Small intestine (tissue), 7 donors: ENCODE results near the gene ACBD4. TPM values are rescaled to one million over a fixed set of nuclear protein-coding genes. Genes with fewer than 3 reads are reported as not detected.

ENCODE experiments used
- DNase-seq, 2 donors: peaks; one replicate each; pipeline versions ENCODE4 v3.0.0 to v3.0.0-alpha.2; 2013
- FAIRE-seq: peaks from 2 replicates; lab custom pipeline; 2012; peaks lifted over from hg19 to GRCh38; lab: Jason Lieb, UNC
- H3K27ac ChIP-seq, 3 donors: one replicate each; pipeline ENCODE4 v1.5.1; 2013; ENCODE audit warnings: low read length in 2 of 3, mild to moderate bottlenecking in 2 of 3, control low read depth in 1 of 3, inconsistent platforms in 1 of 3, low read depth in 1 of 3, moderate library complexity in 1 of 3
- H3K27me3 ChIP-seq, 3 donors: one replicate each; pipeline ENCODE4 v1.6.1; 2013; ENCODE audit warnings: low read length in 3 of 3, inconsistent platforms in 1 of 3; ENCODE audit not compliant: control insufficient read depth in 3 of 3, insufficient read depth in 3 of 3
- H3K36me3 ChIP-seq, 3 donors: one replicate each; pipeline ENCODE4 v1.6.1; 2013; ENCODE audit warnings: low read length in 3 of 3, inconsistent platforms in 1 of 3, low read depth in 1 of 3, mild to moderate bottlenecking in 1 of 3, moderate library complexity in 1 of 3; ENCODE audit not compliant: control insufficient read depth in 3 of 3, insufficient read depth in 2 of 3
- H3K4me1 ChIP-seq, 3 donors: one replicate each; pipeline ENCODE4 v1.6.1; 2013; ENCODE audit warnings: low read length in 2 of 3, inconsistent platforms in 1 of 3, low read depth in 1 of 3, mild to moderate bottlenecking in 1 of 3, moderate library complexity in 1 of 3; ENCODE audit not compliant: control insufficient read depth in 3 of 3, insufficient read depth in 2 of 3
- H3K4me3 ChIP-seq, 3 donors: one replicate each; pipeline ENCODE4 v1.5.1; 2013; ENCODE audit warnings: low read length in 3 of 3, control low read depth in 1 of 3, inconsistent platforms in 1 of 3, low read depth in 1 of 3, mild to moderate bottlenecking in 1 of 3, moderate library complexity in 1 of 3
- H3K9me3 ChIP-seq, 2 donors: one replicate each; pipeline ENCODE4 v1.6.1; 2013; ENCODE audit warnings: low read depth in 1 of 2, low read length in 1 of 2; ENCODE audit not compliant: control insufficient read depth in 2 of 2, insufficient read depth in 1 of 2
- WGBS, 3 donors: extraction: QIAGEN DNeasy Blood & Tissue Kit; methylation state at CpG; one replicate each; pipeline ENCODE4 v1.1.7; 2013; 5-methylcytosine and 5-hydroxymethylcytosine counted together
- polyA plus RNA-seq, 4 donors: library from polyadenylated mRNA; stranded (reverse) in 3 of 4; unstranded in 1 of 4; fragments of 200-250 nt in 3 of 4; fragments of 120-200 nt in 1 of 4; gene quantifications; one replicate each; pipeline versions ENCODE4 v1.2.1 to v1.2.3, GENCODE V29; 2013
- donor health status: healthy with polysubstance abuse.
- donor health status: control.
- donor health status: control.
- donor health status: Bipolar disorder and iron deficiency.
- donor health status: healthy.

ACBD4 gene
- polyA plus RNA-seq, 4 donors = 18.1 to 184 (median 93.2) TPM

DNA sequence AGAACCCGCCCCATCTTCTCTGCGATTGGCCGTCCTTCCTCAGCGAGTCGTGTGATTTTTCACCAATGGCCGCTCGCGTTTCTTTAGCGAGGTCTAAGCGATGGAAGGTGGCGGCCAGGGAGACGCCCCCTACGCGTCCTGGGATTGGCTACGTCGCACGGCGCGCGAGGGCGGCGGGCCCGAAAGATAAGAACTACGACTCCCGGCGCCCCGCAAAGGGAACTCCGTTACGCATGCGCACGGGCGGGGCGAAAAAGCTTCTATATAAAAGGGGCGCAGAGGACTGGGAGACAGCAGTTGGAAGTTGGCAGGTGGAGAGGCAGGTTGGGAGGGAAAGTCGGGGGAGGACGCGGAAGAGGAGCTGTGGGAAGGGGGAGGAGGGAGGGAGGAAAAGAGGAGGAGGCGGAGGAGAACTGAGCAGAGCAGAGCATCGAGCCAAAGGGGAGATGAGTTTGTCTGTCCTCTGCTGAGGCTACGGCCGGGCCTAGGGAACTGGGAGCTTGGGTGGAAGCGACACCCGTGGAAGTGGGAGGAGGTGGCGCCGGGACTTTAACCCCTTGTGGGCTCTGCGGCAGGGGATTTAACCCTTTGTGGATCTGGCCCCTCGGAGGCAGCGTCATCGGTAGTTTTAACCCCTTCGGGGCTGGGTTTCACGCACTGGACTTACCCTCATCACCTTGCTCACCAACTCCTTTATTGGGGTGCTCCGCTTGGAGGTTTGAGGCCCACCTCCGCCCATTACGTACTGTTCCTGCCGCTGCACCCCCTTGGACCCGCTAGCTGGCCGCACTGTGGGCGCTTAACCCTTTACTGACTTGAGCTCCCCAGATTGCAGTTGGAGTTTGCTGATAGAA is 12.9 kb downstream of the ACBD4 start, which contains the start of gene HEXIM1:
Gene HEXIM1, plus strand, starts transcription at position 293 of the 854 bp plus-strand sequence. CDS start 716 bp downstream, outside the sequence.
- WGBS, 3 donors = 0 to 1% (median 1%) methylated on average over 54 to 58 of the region's 58 CpGs
- peaks cover 0 to 8% (median 0%) of the 10 kb centered on the region in 3 donors for H3K36me3 ChIP-seq
- peak; percentile 100 for DNase-seq
- H3K27me3 ChIP-seq = no peaks in the 10 kb centered on the region
- peak within 1 kb of the TSS; percentile 75 to 85 (median 77) for H3K4me3 ChIP-seq
- H3K4me1 ChIP-seq = peaks cover 3 to 45% (median 10%) of the 10 kb centered on the region in 3 donors
- H3K9me3 ChIP-seq = no peaks in the 10 kb centered on the region
- H3K27ac ChIP-seq = peak within 1 kb of the TSS; percentile 90 to 99 (median 95)
- peak; percentile 26 for FAIRE-seq

DNA sequence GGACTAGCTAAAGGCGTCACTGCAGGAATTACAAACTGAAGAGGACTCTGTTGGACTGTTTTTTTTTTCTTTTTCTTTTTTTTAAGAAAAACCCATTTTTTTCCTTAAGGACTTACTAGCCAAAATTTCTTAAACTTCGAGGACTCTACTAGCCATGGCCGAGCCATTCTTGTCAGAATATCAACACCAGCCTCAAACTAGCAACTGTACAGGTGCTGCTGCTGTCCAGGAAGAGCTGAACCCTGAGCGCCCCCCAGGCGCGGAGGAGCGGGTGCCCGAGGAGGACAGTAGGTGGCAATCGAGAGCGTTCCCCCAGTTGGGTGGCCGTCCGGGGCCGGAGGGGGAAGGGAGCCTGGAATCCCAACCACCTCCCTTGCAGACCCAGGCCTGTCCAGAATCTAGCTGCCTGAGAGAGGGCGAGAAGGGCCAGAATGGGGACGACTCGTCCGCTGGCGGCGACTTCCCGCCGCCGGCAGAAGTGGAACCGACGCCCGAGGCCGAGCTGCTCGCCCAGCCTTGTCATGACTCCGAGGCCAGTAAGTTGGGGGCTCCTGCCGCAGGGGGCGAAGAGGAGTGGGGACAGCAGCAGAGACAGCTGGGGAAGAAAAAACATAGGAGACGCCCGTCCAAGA is 13.7 kb downstream of the ACBD4 start:
- 0 to 1% (median 0%) methylated on average over 31 to 32 of the region's 32 CpGs for WGBS, 3 donors
- FAIRE-seq = no peak
- H3K9me3 ChIP-seq = no peaks in the 10 kb centered on the region

GRCh38 chr17:45149669-45150664 is 14.5 kb downstream of the ACBD4 start:
- Histone ChIP-seq H3K27ac (peak overlapping the region; percentile 90 to 99 (median 95)), H3K4me1 (peaks cover 3 to 32% (median 10%) of the 10 kb centered on the region in 3 donors), H3K9me3 (no peaks in the 10 kb centered on the region), H3K36me3 (peaks cover 0 to 6% (median 0%) of the 10 kb centered on the region in 3 donors), H3K27me3 (no peaks in the 10 kb centered on the region), H3K4me3 (peak overlapping the region; percentile 75 to 85 (median 77))
- DNase-seq (peak; percentile 77 to 87), FAIRE-seq (no peak)
- WGBS, 3 donors = 1% methylated on average over 56 of the region's 56 CpGs

More for the DNA sequence above, 13.7 kb downstream of the ACBD4 start:
- Histone ChIP-seq H3K27me3 (no peaks in the 10 kb centered on the region), H3K4me1 (peaks cover 3 to 38% (median 10%) of the 10 kb centered on the region in 3 donors), H3K27ac (peak overlapping the region; percentile 90 to 99 (median 95)), H3K4me3 (peak overlapping the region; percentile 75 to 85 (median 77)), H3K36me3 (peaks cover 0 to 6% (median 0%) of the 10 kb centered on the region in 3 donors)
- DNase-seq = peak; percentile 84 to 94

DNA sequence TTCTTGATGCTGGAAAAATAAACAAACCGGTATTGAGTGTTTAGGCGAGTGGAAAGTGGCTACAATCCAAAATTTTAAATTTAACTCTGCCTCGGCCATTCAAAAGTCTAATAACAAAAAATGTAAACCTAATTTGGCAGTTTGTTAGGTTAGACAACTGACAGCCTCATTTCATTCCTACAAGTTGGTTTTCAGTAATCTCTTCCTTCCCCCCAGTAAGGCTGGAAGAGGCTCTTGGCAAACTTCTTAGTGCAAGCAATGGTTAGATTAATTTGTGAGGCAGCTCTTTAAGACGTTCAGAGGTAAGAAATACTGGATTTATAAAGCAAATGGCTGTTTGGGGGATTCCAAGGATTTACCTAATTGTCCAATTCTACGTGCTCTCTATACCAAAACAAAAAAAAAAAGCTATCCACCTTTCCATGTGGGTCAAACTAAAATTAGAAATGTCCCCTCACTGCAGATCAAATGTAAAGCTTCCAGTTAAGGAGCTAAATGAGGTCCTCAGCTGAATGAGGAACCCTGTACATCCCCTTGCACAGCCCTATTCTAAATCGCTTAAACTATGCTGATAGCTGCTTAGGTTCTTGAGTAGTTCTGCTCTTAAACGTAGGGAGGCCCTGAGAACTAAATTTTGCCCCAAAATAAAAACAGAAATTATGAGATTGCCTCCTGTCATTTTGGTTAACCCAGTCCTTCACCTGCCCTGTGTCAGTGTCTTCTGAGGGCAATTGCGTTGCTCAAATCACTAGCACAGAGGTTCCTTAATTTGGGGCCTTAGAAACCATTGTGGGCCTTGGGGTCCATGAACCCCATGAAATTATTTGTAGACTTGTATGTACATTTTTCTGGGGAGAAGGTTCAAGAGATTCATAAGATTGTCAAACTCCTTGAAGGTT is 15.7 kb downstream of the ACBD4 start:
- no peaks in the 10 kb centered on the region for H3K9me3 ChIP-seq
- H3K27me3 ChIP-seq = no peaks in the 10 kb centered on the region
- peaks cover 3 to 29% (median 10%) of the 10 kb centered on the region in 3 donors for H3K4me1 ChIP-seq
- peak in 1 of 2 donors; percentile 13 for DNase-seq
- 33 to 38% (median 34%) methylated on average over 8 of the region's 8 CpGs for WGBS, 3 donors
- FAIRE-seq = no peak
- peak overlapping the region in 2 of 3 donors; percentile 60 to 99 for H3K27ac ChIP-seq
- H3K4me3 ChIP-seq = peak overlapping the region in 2 of 3 donors; percentile 38 to 77
- H3K36me3 ChIP-seq = peaks cover 0 to 6% (median 0%) of the 10 kb centered on the region in 3 donors

DNA sequence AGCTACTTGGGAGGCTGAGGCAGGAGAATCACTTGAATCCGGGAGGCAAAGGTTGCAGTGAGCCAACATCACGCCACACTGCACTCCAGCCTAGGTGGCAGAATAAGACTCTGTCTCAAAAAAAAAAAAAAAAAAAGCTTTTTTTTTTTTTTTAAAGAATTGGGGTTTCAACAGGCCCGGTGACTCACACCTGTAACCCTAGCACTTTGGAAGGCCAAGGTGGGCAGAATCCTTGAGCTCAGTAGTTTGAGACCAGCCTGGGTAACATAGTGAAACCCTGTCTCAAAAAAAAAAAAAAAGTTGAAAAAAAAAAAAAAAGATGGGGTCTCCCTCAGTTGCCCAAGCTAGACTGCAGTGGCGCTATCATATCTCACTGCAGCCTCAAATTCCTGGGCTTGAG is 19.5 kb downstream of the ACBD4 start:
- Histone ChIP-seq H3K27me3 (no peaks in the 10 kb centered on the region), H3K27ac (no peak overlapping the region), H3K4me1 (peaks cover 6 to 41% (median 12%) of the 10 kb centered on the region in 3 donors), H3K4me3 (no peak overlapping the region), H3K9me3 (no peaks in the 10 kb centered on the region), H3K36me3 (peaks cover 0 to 10% (median 0%) of the 10 kb centered on the region in 3 donors)
- FAIRE-seq (no peak), DNase-seq (no peak)
- WGBS, 3 donors = 83 to 91% (median 86%) methylated on average over 4 of the region's 4 CpGs

- peaks cover 6 to 41% (median 12%) of the 10 kb centered on the region in 3 donors for H3K4me1 ChIP-seq
- peaks cover 0 to 10% (median 0%) of the 10 kb centered on the region in 3 donors for H3K36me3 ChIP-seq
- no peaks in the 10 kb centered on the region for H3K9me3 ChIP-seq
- H3K27ac ChIP-seq = no peak overlapping the region
- FAIRE-seq = no peak
- no peak overlapping the region for H3K4me3 ChIP-seq
- no peaks in the 10 kb centered on the region for H3K27me3 ChIP-seq
- DNase-seq = no peak
- 92 to 98% (median 97%) methylated on average over 2 of the region's 2 CpGs for WGBS, 3 donors
These were observed 20.0 kb downstream of the ACBD4 start for GRCh38 chr17:45155483-45155882.

- Histone ChIP-seq H3K36me3 (peaks cover 0 to 10% (median 0%) of the 10 kb centered on the region in 3 donors), H3K9me3 (no peaks in the 10 kb centered on the region), H3K27ac (no peak overlapping the region), H3K4me3 (no peak overlapping the region), H3K4me1 (peaks cover 5 to 36% (median 8%) of the 10 kb centered on the region in 3 donors), H3K27me3 (no peaks in the 10 kb centered on the region)
- WGBS, 3 donors = 78 to 95% (median 82%) methylated on average over 3 of the region's 3 CpGs
- FAIRE-seq = no peak
- no peak for DNase-seq
These were observed 20.8 kb downstream of the ACBD4 start for GRCh38 chr17:45156242-45156641.
